ENCODE results near the gene ZNF214. TPM values are rescaled to one million over a fixed set of nuclear protein-coding genes. Genes with fewer than 3 reads are reported as not detected.

The ZNF214 gene
- total RNA-seq, 1 experiment from 2014 or later, result 3.1 TPM

GRCh38 chr11:7056828-7057513 is 36.8 kb upstream of the ZNF214 start:
- no peaks in the 10 kb centered on the region for H3K4me1 Mint-ChIP-seq (ENCODE audit: insufficient read depth, unreplicated experiment)
- H3K36me3 Mint-ChIP-seq (ENCODE audit: insufficient read depth, unreplicated experiment), result no peaks in the 10 kb centered on the region
- DNase-seq (ENCODE audit: unreplicated experiment), result no peak
- ChIA-PET CTCF (interaction anchor here (1.3 kb wide), 1 partner anchor 600 kb away, joined by 3 read pairs; no protein-coding TSS in a partner anchor), POLR2A (no interaction called here)
- H3K4me3 Mint-ChIP-seq (ENCODE audit: unreplicated experiment), result no peak overlapping the region
- no TSS peak for BruUV-seq (replicated peaks)
- no peaks in the 10 kb centered on the region for H3K9me3 Mint-ChIP-seq (ENCODE audit: unreplicated experiment)
- intact Hi-C loops (cut with micrococcal nuclease), result no loop called here
- no peak overlapping the region for H3K27ac Mint-ChIP-seq (ENCODE audit: low read depth, unreplicated experiment)
- H3K27me3 Mint-ChIP-seq (ENCODE audit: insufficient read depth, unreplicated experiment), result no peaks in the 10 kb centered on the region
- no peak for TF ChIP-seq CTCF (IDR thresholded peaks at IDR 0.05; ENCODE audit: unreplicated experiment)

GRCh38 chr11:7050191-7050590 is 30.0 kb upstream of the ZNF214 start:
- Mint-ChIP-seq H3K27me3 (ENCODE audit: insufficient read depth, unreplicated experiment) (no peaks in the 10 kb centered on the region), H3K9me3 (ENCODE audit: unreplicated experiment) (no peaks in the 10 kb centered on the region), H3K4me3 (ENCODE audit: unreplicated experiment) (no peak overlapping the region), H3K36me3 (ENCODE audit: insufficient read depth, unreplicated experiment) (no peaks in the 10 kb centered on the region), H3K27ac (ENCODE audit: low read depth, unreplicated experiment) (no peak overlapping the region), H3K4me1 (ENCODE audit: insufficient read depth, unreplicated experiment) (no peaks in the 10 kb centered on the region)
- ChIA-PET POLR2A (no interaction called here), CTCF (interaction anchor here (0.6 to 0.7 kb wide), 2 partner anchors 72 to 913 kb away, joined by 3 read pairs; no protein-coding TSS in a partner anchor)
- TF ChIP-seq CTCF (IDR thresholded peaks at IDR 0.05; ENCODE audit: unreplicated experiment), result no peak
- BruUV-seq (replicated peaks), result no TSS peak
- DNase-seq (ENCODE audit: unreplicated experiment), result no peak
- intact Hi-C loops (cut with micrococcal nuclease), result no loop called here

GRCh38 chr11:7046474-7047175 is 26.5 kb upstream of the ZNF214 start:
- peak; percentile 3 for DNase-seq (ENCODE audit: unreplicated experiment)
- Mint-ChIP-seq H3K4me1 (ENCODE audit: insufficient read depth, unreplicated experiment) (no peaks in the 10 kb centered on the region), H3K36me3 (ENCODE audit: insufficient read depth, unreplicated experiment) (no peaks in the 10 kb centered on the region), H3K9me3 (ENCODE audit: unreplicated experiment) (no peaks in the 10 kb centered on the region), H3K27me3 (ENCODE audit: insufficient read depth, unreplicated experiment) (no peaks in the 10 kb centered on the region), H3K4me3 (ENCODE audit: unreplicated experiment) (no peak overlapping the region), H3K27ac (ENCODE audit: low read depth, unreplicated experiment) (no peak overlapping the region)
- CTCF ChIA-PET, result interaction anchor here (0.7 kb wide), 2 partner anchors 157 to 342 kb away, joined by 3 read pairs; no protein-coding TSS in a partner anchor
- POLR2A ChIA-PET, result no interaction called here
- no peak for TF ChIP-seq CTCF (IDR thresholded peaks at IDR 0.05; ENCODE audit: unreplicated experiment)
- no TSS peak for BruUV-seq (replicated peaks)
- intact Hi-C loops (cut with micrococcal nuclease), result no loop called here

GRCh38 chr11:7034019-7034418 is 13.9 kb upstream of the ZNF214 start:
- no peaks in the 10 kb centered on the region for H3K9me3 Mint-ChIP-seq (ENCODE audit: unreplicated experiment)
- no TSS peak for BruUV-seq (replicated peaks)
- POLR2A ChIA-PET, result no interaction called here
- no peaks in the 10 kb centered on the region for H3K4me1 Mint-ChIP-seq (ENCODE audit: insufficient read depth, unreplicated experiment)
- no peak for TF ChIP-seq CTCF (IDR thresholded peaks at IDR 0.05; ENCODE audit: unreplicated experiment)
- DNase-seq (ENCODE audit: unreplicated experiment), result no peak
- CTCF ChIA-PET, result no interaction called here
- H3K4me3 Mint-ChIP-seq (ENCODE audit: unreplicated experiment), result no peak overlapping the region
- H3K27me3 Mint-ChIP-seq (ENCODE audit: insufficient read depth, unreplicated experiment), result peaks cover 11% of the 10 kb centered on the region
- intact Hi-C loops (cut with micrococcal nuclease), result no loop called here
- no peak overlapping the region for H3K27ac Mint-ChIP-seq (ENCODE audit: low read depth, unreplicated experiment)
- no peaks in the 10 kb centered on the region for H3K36me3 Mint-ChIP-seq (ENCODE audit: insufficient read depth, unreplicated experiment)

All from MCF 10A (cell line).